ENCODE data around the gene BEST4. TPM values are rescaled to one million over a fixed set of nuclear protein-coding genes. Genes with fewer than 3 reads are reported as not detected.

Gene BEST4
- total RNA-seq, 1 donor from 2014 or later: 0.84 TPM

- Histone ChIP-seq H3K79me2 (ENCODE audit: low read depth) (no peaks in the 10 kb centered on the region), H3K27ac (no peak overlapping the region), H3K9me3 (ENCODE audit: low read depth) (no peaks in the 10 kb centered on the region), H2AFZ (replicated peaks) (no peak overlapping the region), H3K4me3 (no peak overlapping the region), H3K9ac (no peak overlapping the region), H3K36me3 (no peaks in the 10 kb centered on the region), H4K20me1 (ENCODE audit: low read depth) (peaks cover 14% of the 10 kb centered on the region), H3K27me3 (peaks cover under 1% of the 10 kb centered on the region), H3F3A (ENCODE audit: low read depth) (peaks cover 17% of the 10 kb centered on the region), H3K4me1 (peaks cover 49% of the 10 kb centered on the region), H3K4me2 (no peak overlapping the region)
- H3K27me3 Mint-ChIP-seq (ENCODE audit: insufficient read depth, low read depth): peaks cover 15% of the 10 kb centered on the region
- H3K9me3 Mint-ChIP-seq: no peaks in the 10 kb centered on the region
- H3K27ac Mint-ChIP-seq: peak overlapping the region; percentile 100
- DNase-seq (ENCODE audit: low spot score): no peak
- H3K4me1 Mint-ChIP-seq: peaks cover 62% of the 10 kb centered on the region
- H3K36me3 Mint-ChIP-seq: peaks cover 9% of the 10 kb centered on the region
- H3K4me3 Mint-ChIP-seq: no peak overlapping the region
- TF ChIP-seq EZH2 (IDR thresholded peaks at IDR 0.05): no peak
- no peak for TF ChIP-seq CTCF (IDR thresholded peaks at IDR 0.05)
- TF ChIP-seq EZH2phosphoT487 (IDR thresholded peaks at IDR 0.05): no peak
Measured at GRCh38 chr1:44806025-44806703, 18.2 kb upstream of the BEST4 start.

GRCh38 chr1:44805311-44806024 lies 17.5 kb upstream of the BEST4 start:
- Mint-ChIP-seq H3K9me3 (no peaks in the 10 kb centered on the region), H3K36me3 (peaks cover 9% of the 10 kb centered on the region), H3K4me1 (peaks cover 60% of the 10 kb centered on the region), H3K4me3 (no peak overlapping the region), H3K27me3 (ENCODE audit: insufficient read depth, low read depth) (peaks cover 19% of the 10 kb centered on the region), H3K27ac (peak overlapping the region; percentile 57)
- Histone ChIP-seq H3K9ac (no peak overlapping the region), H2AFZ (replicated peaks) (no peak overlapping the region), H3K4me3 (no peak overlapping the region), H3K27ac (no peak overlapping the region), H3K4me2 (no peak overlapping the region), H3K9me3 (ENCODE audit: low read depth) (no peaks in the 10 kb centered on the region), H3K36me3 (no peaks in the 10 kb centered on the region), H3K4me1 (peaks cover 53% of the 10 kb centered on the region), H3F3A (ENCODE audit: low read depth) (peaks cover 17% of the 10 kb centered on the region), H3K79me2 (ENCODE audit: low read depth) (no peaks in the 10 kb centered on the region), H4K20me1 (ENCODE audit: low read depth) (peaks cover 14% of the 10 kb centered on the region), H3K27me3 (peaks cover 8% of the 10 kb centered on the region)
- TF ChIP-seq CTCF (IDR thresholded peaks at IDR 0.05) (no peak), EZH2 (IDR thresholded peaks at IDR 0.05) (no peak), EZH2phosphoT487 (IDR thresholded peaks at IDR 0.05) (no peak)
- DNase-seq (ENCODE audit: low spot score): no peak

- Histone ChIP-seq H3F3A (ENCODE audit: low read depth) (peaks cover 28% of the 10 kb centered on the region), H3K36me3 (no peaks in the 10 kb centered on the region), H3K9me3 (ENCODE audit: low read depth) (no peaks in the 10 kb centered on the region), H3K79me2 (ENCODE audit: low read depth) (no peaks in the 10 kb centered on the region), H3K9ac (no peak overlapping the region), H4K20me1 (ENCODE audit: low read depth) (peaks cover 14% of the 10 kb centered on the region), H3K4me1 (peaks cover 45% of the 10 kb centered on the region), H3K27me3 (peaks cover 9% of the 10 kb centered on the region), H3K27ac (no peak overlapping the region), H3K4me2 (no peak overlapping the region), H2AFZ (replicated peaks) (no peak overlapping the region), H3K4me3 (no peak overlapping the region)
- Mint-ChIP-seq H3K27me3 (ENCODE audit: insufficient read depth, low read depth) (peaks cover 19% of the 10 kb centered on the region), H3K4me1 (peaks cover 48% of the 10 kb centered on the region), H3K4me3 (peak overlapping the region; percentile 62), H3K36me3 (peaks cover 9% of the 10 kb centered on the region), H3K27ac (peak overlapping the region; percentile 55), H3K9me3 (no peaks in the 10 kb centered on the region)
- no peak for DNase-seq (ENCODE audit: low spot score)
- TF ChIP-seq CTCF (IDR thresholded peaks at IDR 0.05) (no peak), EZH2 (IDR thresholded peaks at IDR 0.05) (no peak), EZH2phosphoT487 (IDR thresholded peaks at IDR 0.05) (no peak)
Measured at GRCh38 chr1:44803312-44804095, 15.5 kb upstream of the BEST4 start.

Measured in neural progenitor cell (in vitro differentiated cells).